HepG2 (cell line): ENCODE results near the gene S100A13. TPM values are rescaled to one million over a fixed set of nuclear protein-coding genes. Genes with fewer than 3 reads are reported as not detected.

Experiments
- ARID5B ChIP-seq: IDR thresholded peaks from 2 replicates; pipeline ENCODE4 v1.4.0; 2020; ENCODE audit warnings: mild to moderate bottlenecking, missing genetic modification reagents
- BHLHE40 ChIP-seq: IDR thresholded peaks from 2 replicates; pipeline ENCODE4 v1.6.1; 2011; ENCODE audit warnings: low read length, improper control_type of control experiment
- FOSL2 ChIP-seq: sonication (generic); formaldehyde crosslinking; IDR thresholded peaks from 2 replicates; pipeline ENCODE4 v1.4.0; 2020; ENCODE audit warnings: missing genetic modification reagents
- HMGXB3 ChIP-seq: sonication (generic); formaldehyde crosslinking; IDR thresholded peaks from 2 replicates; pipeline ENCODE4 v1.4.0; 2020; ENCODE audit warnings: missing genetic modification reagents, borderline replicate concordance
- HMGXB4 ChIP-seq, 2 experiments: sonication (generic) in 1 of 2; formaldehyde crosslinking in 1 of 2; IDR thresholded peaks; 2 replicates each; pipeline versions ENCODE4 v1.4.0 to v1.6.1; 2018 to 2020; ENCODE audit warnings: missing genetic modification reagents in 2 of 2, borderline replicate concordance in 1 of 2, low read depth in 1 of 2, mild to moderate bottlenecking in 1 of 2, missing biosample characterization in 1 of 2
- NR2F6 ChIP-seq, 2 experiments: IDR thresholded peaks; 2 replicates each; pipeline ENCODE4 v1.6.1; 2016; ENCODE audit warnings: antibody characterized with exemption in 1 of 2, mild to moderate bottlenecking in 1 of 2
- RAD21 ChIP-seq: fragments of 450-650 bp; formaldehyde crosslinking; IDR thresholded peaks from 2 replicates; pipeline ENCODE4 v1.5.0; 2020; ENCODE audit warnings: mild to moderate bottlenecking
- RARA ChIP-seq: IDR thresholded peaks from 2 replicates; pipeline ENCODE4 v1.6.1; 2016; ENCODE audit warnings: missing genetic modification reagents, missing compliant biosample characterization
- SALL2 ChIP-seq: sonication (generic); formaldehyde crosslinking; IDR thresholded peaks from 2 replicates; pipeline ENCODE4 v1.8.1; 2023; ENCODE audit warnings: mild to moderate bottlenecking, missing genetic modification reagents, inconsistent platforms
- SNAPC4 ChIP-seq: sonication (generic); formaldehyde crosslinking; IDR thresholded peaks from 2 replicates; pipeline ENCODE4 v1.4.0; 2020; ENCODE audit warnings: mild to moderate bottlenecking, missing genetic modification reagents
- XRCC5 ChIP-seq: fragments of 200-400 bp; formaldehyde crosslinking; optimal IDR thresholded peaks from 2 replicates; pipeline ENCODE3; 2017; ENCODE audit warnings: mild to moderate bottlenecking, low read length
- ZNF451 ChIP-seq: sonication (generic); formaldehyde crosslinking; IDR thresholded peaks from 2 replicates; pipeline ENCODE4 v1.5.0; 2020; ENCODE audit warnings: mild to moderate bottlenecking, missing genetic modification reagents
- polyA plus RNA-seq, 8 experiments: library from polyadenylated mRNA; depleted of rRNA in 3 of 8; stranded (reverse) in 7 of 8; unstranded in 1 of 8; fragments of >200 nt; fragmentation: Illumina TruSeq in 4 of 8; extraction: Trizol in 4 of 8; gene quantifications; 2 replicates each; pipeline versions ENCODE4 v1.2.1 to v1.2.3, GENCODE V29; 2011 to 2016; ENCODE audit warnings: low read depth in 4 of 8, missing spikeins in 1 of 8, mixed read lengths in 1 of 8; ENCODE audit not compliant: insufficient read depth in 1 of 8
- total RNA-seq, 5 experiments: library from RNA; depleted of rRNA; stranded (reverse); fragments of >200 nt; fragmentation: Illumina TruSeq; extraction: Trizol; gene quantifications; 2 replicates each; pipeline ENCODE4 v1.2.3, GENCODE V29; 2016; ENCODE audit warnings: low read depth in 1 of 5

Gene S100A13
- total and polyA plus RNA-seq, 2 of the 13 experiments (the other 11 are each of a cell fraction or from before 2014, with no cell fraction given): 89.5 to 172 TPM

- TF ChIP-seq HMGXB4 (CRISPR knock-in tag; IDR thresholded peaks at IDR 0.05; ENCODE audit: borderline replicate concordance in 1 of 2, low read depth in 1 of 2) (peak; percentile 61 to 85; a peak in 2 of 4 replicates), FOSL2 (CRISPR knock-in tag) (peak; percentile 31), HMGXB3 (CRISPR knock-in tag) (0 out of 2 replicates have a peak, but pooled peaks have one; percentile 35), SNAPC4 (no peak), BHLHE40 (peak; percentile 30; the same call in 1 of the 2 replicates), NR2F6 (IDR thresholded peaks at IDR 0.05) (no peak), NR2F6 (CRISPR knock-in tag; IDR thresholded peaks at IDR 0.05) (peak; percentile 15; the same call in 1 of the 2 replicates), ZNF451 (CRISPR knock-in tag) (no peak), RARA (CRISPR knock-in tag) (0 out of 2 replicates have a peak, but pooled peaks have one; percentile 13), SALL2 (0 out of 2 replicates have a peak, but pooled peaks have one; percentile 29), ARID5B (CRISPR knock-in tag) (peak; percentile 28; the same call in 1 of the 2 replicates), RAD21 (CRISPR knock-in tag) (peak; percentile 81), XRCC5 (peak; percentile 75)
Observed at GRCh38 chr1:153572569-153573015, 54.7 kb downstream of the S100A13 start (continued).
